HG03520 (cell line): ENCODE data around the gene PDGFB.
"Not testable (repeated sequence)": the region's sequence is repeated elsewhere in the genome, so short reads cannot be mapped to it uniquely, and the experiment has no call there.

Experiments
- ATAC-seq: cut with Tn5 transposase; IDR thresholded peaks from one replicate; pipeline ENCODE4 v1.9.1; 2021; ENCODE audit warnings: mild to moderate bottlenecking, moderate library complexity; ENCODE audit not compliant: unreplicated experiment

The PDGFB gene

DNA sequence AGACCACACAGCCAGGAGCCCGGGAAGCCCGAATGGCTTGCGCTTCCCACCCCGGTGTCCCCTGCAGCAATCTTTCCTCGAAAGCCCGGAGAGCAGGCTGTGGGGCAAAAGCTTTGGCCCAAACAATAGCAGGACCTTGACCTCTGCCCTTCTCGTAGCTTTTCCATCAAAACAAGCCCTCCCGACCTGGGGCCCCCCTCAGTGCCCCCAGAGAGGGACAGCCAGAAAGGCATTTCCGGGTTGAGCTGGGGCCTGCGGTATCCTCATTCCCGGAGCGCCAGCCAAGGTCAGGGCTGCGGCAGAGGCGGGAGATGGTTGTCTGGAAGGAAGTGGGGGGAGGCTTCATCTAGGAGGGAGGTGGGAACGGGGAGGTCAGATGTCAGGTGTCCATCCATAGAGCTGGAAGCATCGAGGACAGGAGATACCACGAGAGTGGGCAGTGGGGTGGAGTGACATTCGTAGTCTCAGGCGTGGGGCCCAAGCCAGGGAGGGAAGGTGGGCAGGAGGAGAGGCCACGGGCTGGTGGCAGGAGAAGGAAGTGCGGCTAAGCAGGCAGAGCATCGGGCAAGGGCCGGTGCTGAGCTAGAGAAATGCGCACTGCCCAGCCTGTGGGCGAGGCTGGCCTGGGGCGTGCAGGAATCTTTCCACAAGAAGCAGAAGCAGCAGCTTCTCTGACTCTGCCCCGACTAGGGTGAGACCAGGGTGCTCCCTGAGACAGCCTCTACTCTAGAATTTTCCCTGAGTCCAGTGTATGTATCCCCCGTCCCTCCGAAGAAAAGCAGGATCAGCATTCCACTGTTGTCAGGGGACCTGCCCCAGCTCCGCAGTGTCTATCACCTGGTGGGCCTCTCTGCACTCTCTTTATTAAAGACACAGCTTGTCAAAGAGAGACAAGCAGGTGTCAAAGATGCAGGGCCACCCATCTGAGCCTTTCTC lies 14.3 kb downstream of the PDGFB start:
- no peak for ATAC-seq

DNA sequence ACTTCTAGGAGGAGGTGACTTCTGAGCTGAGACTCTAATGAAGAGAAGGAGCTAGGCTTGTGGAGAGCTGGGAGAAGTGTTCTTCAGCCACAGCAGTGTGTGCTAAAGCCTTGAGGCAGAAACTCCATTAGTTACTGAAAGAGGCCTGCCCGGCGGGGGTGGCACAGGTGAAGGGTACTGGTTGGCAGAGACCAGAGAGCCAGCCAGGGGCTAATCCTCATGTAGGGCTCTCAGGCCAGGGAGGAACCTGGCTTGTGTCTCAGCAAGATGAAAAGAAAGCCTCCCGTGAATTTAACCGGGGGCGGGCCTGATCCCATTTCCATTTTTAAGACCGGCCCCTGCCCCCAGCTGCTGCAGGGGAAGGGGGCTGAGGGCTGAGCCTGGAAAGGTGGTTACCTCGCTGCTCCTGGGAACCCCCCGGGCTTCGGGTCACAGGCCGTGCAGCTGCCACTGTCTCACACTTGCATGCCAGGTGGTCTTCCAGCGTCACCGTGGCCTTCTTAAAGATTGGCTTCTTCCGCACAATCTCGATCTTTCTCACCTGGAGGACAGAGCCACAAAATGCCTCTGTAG lies 15.0 kb downstream of the PDGFB start:
- ATAC-seq, result no peak

DNA sequence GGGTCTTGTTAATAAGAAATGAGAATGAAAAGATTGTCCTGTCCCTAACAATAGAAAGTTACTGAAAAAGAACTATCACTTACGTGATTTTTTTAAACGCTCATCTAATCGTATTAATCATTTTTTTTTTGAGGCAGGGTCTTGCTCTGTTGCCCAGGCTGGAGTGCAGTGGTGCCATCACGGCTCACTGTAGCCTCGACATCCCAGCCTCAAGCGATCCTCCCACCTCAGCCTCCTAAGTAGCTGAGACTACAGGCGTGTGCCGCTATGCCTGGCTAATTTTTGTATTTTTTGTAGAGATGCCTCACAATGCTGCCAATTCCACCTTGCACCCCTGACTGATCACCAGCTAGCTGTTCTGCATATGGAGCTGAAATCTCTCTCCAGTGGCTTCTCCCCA lies 15.7 kb downstream of the PDGFB start:
- no peak for ATAC-seq

DNA sequence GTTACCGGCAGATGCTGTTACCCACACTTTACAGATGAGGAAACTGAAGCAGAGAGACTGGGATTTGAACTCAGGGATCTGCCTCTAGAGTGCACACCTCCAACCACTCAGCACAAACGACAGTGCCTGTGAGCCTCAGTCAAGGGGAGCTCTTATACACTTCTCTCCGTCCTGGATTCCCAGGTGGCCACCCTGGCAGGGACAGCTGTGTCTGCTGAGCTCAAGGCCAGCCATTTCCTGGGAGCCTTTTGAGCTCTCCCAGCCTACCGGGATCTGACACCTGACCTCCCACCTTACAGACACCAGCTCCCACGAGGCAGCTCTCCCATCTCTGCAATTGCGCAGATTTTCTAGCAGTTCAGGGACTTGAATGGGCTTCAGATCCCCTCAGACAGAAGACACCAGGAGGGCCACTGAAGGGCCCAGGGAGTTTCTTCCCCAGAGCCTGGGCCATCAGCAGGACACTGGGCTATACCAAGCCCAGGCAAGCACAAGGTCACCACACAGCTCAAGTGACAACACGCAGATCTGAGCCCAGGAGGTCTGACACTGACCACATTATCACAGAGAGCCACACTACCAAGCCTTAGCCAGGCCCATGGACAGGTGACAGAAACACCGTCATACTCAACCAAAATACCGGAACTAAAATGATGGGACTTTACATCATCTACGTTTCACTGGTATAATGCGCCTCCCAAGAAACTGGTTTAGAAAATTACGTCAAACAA lies 17.1 kb downstream of the PDGFB start:
- ATAC-seq, result no peak

DNA sequence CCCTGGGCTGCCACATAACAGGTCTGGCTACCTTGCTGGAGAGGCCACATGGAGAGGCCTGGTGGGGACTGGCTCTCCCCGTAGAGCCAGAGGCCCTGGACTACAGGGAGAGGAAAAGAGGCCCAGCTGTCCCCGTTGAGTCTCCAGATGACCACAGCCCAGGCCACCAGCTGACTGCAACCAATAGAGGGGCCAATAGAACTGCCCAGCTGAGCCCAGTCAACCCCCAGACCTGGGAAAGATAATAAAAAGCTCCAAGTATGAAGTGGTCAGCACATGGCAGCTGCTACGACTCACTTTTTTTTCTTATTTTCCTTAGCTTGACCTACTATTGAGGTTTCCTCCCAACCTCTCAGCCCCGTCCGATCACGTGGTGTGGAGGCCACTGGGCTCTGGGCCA lies 18.4 kb downstream of the PDGFB start:
- no peak for ATAC-seq

DNA sequence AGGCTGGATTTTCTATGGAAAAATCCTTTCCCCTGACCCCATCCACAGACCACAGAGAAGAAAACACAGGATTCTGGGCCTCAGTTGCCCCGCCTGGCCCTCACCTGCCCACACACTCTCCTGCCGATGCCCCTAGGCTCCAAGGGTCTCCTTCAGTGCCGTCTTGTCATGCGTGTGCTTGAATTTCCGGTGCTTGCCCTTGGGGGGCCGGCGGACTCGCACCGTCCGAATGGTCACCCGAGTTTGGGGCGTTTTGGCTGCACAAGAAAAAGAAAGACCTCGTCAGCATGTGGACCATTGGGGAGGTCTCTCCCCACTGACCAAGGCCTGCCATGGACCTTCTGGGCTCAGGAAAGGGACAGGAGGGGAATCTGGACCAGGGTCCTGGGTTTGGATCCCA lies 19.2 kb downstream of the PDGFB start:
- no peak for ATAC-seq

DNA sequence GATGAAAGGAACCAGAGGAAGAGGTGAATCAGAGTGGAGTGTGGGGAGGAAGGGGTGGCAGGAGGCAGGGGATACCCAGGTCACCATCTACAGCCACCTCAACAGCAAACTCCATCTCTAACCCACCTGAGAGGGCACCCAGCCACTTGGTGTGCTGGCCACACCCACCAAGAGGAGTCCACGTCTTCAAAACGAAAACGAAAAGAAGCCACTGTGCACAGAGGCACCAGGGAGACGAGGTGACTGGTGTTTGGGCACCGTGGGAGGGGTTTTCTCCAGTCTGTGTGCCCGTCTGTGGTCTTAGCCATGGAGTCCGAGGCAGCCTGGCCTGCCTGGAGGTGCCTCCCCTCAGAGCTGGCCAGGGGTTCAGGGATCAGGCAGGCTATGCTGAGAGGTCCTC lies 20.2 kb downstream of the PDGFB start:
- no peak for ATAC-seq

DNA sequence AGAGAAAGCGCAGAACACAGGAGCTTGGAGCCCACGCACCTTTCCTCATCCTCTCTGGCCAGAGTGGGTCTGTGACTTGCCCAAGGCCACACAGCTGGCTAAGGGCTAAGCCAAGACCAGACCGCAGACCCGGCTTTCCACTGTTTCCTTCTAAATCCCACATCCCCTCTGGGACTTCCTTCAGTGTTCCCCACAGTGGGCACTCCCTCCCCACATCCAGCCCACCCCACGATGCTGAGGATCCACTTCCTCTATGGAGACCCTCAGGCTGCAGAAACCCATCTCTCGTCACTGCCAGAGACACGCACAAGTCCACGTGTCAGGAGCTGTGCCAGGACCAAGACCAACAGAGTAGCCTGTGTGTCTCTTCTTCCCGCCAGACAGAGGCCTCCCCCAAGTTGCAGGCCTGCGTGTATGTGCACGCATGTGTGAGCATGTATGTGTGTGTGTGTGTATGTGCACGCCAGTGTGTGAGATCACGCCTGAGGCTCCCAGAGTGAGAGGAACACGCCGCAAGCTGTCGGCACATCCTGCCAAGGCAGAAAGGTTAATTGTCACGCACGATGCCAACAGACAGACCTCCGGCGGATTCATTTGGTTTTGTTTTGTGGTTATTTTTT lies 21.6 kb downstream of the PDGFB start:
- no peak for ATAC-seq

DNA sequence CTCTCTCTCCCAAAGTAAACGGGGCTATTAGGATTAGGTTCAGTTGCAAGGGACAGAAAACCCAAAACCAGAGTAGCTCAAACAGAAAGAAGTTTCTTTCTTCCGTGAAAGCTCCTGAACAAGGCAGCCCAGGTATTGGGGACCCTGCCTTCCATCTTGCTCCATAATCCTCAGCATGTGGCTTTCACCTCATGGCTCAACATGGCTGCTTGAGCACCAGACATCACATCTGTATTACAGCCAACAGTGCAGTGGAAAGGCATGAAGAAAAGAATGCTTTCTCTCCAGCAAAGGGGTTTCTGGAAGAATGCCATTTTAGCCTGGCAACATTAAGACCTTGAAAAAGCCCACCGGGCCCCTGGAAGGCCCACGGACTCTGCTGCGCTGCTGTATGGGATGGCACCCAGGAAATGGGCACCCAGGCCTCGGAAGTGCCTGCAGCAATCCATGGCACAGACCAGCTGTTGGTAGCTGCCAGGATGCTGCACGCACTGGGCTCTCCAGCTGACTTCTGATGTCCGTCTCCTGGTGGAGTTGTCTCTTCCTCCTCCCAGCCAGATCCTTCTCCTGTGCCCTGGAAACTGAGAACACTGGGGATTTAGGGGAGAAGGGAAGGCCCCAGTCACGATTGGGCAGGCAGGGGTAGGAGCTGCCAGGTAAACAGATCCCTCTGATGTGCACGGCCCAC lies 22.6 kb downstream of the PDGFB start:
- ATAC-seq, result no peak

DNA sequence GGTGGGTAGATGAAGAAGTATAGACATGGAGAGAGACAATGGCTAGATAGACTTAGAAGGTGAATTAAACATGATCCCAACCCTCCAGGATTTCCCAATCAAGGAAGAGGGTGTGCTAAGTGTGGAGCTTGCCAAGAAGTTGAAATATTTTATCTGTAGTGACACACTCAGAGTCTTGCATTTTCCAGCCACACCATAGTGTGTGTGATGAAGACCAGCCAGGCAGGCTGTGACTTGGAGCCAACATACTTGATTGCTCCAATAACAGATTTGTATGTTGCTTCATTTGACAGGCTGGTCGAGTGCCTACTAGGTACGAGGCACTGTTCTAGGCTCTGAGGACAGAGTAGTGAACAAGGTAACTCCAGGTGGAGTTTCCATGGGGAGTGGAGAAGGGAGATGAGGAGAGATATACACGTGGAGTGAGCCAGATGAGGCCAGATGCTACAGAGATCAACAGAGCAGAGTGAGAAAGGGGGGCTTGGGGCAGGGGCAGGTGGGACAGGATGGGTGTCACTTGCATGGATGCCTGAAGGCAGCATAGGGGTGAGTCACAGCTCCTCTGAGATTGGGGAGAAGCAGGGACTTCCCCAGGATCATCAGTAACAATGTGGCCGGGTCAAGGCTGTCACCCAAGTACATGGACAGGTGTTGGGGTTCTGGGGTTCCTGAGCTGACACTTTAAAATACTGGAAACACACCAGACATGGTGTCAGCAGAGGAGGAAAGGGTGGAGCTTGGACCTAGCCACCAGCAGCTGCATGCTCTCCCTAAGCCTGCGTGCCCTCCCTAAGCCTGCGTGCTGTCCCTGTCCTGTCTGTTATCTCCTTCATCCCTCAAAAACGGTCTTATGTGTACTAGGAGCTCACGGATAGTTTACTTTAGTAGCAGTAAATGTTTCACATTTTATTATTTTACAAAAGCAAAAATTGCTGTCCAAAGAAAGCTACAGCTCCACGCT lies 23.6 kb downstream of the PDGFB start:
- no peak for ATAC-seq

DNA sequence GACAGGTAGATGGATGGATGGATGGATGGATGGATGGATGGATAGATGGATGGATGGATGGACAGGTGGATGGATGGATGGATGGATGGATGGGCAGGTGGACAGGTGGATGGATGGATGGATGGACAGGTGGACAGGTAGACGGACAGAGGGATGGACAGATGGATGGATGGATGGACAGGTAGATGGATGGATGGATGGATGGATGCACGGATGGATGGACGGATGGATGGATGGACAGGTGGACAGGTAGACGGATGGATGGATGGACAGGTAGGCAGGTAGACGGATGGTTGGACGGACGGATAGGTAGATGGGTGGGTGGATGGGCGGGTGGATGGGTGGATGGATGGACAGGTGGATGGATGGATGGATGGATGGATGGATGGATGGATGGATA lies 24.3 kb downstream of the PDGFB start:
- ATAC-seq, result no peak

DNA sequence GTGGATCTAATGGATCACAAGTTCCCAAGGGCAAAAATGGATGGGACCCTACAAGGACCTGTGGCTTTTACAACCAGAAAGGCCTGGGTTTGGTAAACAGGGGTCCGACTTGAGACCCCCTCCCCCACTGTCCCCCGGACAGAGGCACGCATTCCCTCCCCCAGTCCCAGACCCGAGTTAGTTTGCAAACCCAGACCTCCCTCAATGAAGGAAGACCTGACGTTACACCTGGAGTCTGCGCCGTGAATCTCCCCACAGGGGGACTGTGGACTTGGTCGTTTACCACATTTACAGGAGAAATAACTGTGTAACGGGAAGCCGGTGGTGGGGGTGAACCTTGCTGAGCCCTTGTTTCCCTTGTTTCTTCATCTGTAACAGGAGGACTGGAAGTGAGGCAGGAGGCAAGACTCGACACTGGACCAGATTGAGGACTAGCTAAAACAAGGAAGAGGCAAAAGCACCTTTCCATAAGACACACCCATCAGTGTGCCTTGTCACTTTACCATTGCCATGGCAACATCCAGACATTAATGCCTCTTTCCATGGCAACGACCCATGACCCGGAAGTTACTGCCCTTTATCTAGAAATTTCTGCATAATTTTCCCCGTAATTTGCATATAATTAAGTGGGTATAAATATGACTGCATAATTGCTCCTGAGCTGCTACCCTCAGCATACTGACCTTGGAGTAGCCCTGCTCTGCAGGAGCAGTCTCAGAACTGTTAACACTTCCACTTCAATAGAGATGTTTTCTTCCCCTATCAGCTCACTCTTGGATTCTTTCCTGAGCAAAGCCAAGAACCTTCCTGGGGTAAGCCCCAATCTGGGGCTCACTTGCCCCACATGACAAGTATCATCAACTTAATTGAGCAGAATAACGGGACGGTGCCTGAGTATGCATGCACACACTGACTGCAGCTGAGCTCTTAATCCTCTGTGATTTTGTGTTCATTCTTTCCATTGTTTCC lies 25.4 kb downstream of the PDGFB start:
- no peak for ATAC-seq

DNA sequence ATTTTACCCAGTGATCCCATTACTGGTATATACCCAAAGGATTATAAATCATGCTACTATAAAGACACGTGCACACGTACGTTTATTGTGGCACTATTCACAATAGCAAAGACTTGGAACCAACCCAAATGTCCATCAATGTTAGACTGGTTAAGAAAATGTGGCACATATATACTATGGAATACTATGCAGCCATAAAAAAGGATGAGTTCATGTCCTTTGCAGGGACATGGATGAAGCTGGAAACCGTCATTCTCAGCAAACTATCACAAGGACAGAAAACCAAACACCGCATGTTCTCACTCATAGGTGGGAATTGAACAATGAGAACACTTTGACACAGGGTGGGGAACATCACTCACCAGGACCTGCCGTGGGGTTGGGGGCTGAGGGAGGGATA lies 26.4 kb downstream of the PDGFB start:
- not testable (repeated sequence) for ATAC-seq

DNA sequence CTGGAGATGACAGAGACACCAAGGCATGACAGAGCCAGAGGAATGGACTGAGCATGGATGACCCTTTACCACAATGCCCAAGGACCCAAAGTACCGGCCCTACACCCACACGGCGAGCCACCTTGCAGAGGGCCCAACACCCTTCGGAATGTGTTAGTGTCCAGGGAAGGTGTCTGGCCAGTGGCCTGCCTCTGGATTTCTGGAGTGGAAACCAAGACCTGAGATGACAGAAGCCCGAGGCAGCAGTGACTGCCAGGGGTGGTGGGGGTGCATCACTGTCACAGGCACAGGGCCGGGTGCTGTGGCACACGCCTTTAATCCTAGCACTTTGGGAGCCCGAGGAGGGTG lies 28.7 kb downstream of the PDGFB start:
- no peak for ATAC-seq

DNA sequence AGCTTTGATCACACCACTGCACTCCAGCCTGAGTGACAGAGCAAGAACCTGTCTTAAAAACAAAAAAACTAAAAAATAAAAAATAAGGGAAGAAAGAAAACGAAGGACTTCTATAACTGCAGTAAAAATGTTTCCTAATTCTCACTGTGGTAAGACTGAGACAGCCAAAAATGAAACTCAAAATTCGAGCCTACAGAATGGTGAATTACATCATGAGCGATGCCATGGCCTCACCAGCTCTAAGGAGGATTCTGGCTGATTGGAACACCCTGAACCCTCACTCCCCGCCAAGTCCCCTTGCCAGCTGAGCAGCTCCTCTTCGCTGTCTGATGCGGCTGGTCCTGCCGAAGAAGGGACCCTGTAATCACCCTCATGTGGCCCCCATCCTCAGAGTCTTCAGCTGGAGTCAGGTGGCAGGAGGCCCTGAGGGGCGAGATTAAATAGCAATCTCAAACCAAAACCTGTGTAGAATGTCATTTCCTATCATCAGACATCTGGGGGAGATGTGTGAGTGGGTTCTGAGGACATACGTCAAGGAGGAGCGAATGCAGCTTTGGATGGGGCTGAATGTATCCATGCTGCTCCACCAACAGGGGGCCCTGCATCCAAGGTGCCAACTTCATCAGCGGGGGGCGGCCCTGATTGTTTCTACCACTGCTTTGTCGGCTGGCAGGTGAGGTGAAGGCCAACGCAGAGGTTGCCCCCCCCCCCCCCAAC lies 29.2 kb downstream of the PDGFB start:
- ATAC-seq, result no peak

DNA sequence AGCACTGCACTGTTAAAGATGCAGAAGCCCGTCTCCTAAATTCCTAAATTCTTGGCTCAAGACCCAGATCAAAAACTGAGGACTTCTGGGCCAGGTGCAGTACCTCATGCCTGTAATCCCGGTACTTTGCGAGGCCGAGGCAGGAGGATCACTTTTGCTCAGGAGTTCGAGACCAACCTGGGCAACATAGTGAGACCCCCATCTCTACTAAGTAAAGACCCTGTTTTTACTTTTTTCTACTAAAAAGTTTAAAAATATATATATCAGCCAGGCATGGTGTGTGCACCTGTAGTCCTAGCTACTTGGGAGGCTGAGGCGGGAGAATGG lies 29.7 kb downstream of the PDGFB start:
- ATAC-seq, result no peak

DNA sequence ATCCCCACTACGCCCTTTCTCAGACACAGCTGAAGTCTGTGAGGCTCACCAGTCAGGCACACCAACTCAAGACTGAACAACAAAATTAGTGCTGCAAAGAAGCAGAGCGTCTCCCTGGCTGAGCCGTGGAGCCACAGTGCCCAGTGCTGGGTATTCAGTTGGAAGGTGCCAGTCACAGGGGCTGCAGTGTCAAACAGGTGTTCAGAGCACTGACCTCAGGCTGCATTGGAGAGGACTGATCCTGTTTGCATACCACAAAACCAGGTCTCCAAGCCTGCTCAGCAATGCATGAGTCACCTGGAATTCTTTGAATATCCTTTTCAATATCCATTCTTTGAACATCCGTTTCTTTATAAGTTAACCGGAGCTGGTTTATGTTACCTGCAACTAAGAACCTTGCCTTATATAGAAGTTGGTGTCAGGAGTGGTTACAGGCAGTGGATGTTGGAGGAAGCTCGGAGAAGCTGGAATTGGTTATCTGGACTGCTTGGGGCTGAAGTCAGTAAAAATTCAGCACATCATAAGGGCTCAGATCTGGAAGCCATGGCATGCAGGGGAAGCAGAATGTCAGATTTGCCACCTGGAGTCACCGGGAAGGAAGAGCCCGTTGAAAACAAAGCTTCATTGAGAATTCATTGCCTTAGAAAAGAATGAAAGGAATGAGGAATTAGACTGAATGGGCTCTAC lies 30.3 kb downstream of the PDGFB start:
- ATAC-seq, result no peak

DNA sequence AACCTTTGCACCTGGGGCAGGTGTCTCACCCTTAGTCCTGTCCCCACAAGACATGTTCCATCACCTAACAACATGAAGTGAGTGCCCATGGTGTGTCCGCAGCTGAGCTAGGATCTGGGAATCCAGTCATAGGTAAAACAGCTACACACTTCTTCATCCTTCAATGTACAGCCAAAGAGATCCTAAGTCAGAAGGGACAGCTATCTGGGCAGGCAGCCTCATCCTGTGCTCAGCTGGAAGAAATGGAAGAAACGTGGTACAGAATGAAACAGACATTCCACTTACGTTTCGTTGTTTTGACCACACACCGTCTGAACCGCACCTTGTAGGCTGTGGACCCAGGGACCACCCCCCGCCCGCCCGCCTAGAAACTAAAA lies 30.8 kb downstream of the PDGFB start:
- ATAC-seq, result no peak
